Measurements from ENCODE around the gene WFDC6. TPM values are rescaled to one million over a fixed set of nuclear protein-coding genes. Genes with fewer than 3 reads are reported as not detected.

The WFDC6 gene
- total and polyA plus RNA-seq, 2 experiments from 2014 or later, result not detected

DNA sequence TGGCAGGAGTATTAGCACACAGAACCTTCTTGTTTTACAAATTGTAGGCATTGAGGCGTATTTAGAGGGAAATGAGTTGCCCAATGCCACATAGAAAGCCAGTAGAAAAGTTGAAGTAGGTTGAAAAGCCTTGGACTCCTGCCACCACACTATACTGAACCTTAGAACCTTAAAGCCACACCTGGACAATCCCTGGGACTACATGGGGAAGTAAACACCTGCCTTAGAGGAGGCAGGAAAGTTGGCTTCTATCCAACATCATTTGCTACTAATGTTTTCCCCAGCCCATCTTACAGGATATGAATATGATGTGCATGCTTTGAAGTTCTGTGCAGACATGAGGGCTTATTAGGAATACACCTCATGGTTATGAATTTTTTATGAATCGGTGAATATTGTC, 13.2 kb upstream of the WFDC6 start:
- DNase-seq (ENCODE audit: low read depth in 1 of 2, low spot score in 1 of 2), result no peak

DNA sequence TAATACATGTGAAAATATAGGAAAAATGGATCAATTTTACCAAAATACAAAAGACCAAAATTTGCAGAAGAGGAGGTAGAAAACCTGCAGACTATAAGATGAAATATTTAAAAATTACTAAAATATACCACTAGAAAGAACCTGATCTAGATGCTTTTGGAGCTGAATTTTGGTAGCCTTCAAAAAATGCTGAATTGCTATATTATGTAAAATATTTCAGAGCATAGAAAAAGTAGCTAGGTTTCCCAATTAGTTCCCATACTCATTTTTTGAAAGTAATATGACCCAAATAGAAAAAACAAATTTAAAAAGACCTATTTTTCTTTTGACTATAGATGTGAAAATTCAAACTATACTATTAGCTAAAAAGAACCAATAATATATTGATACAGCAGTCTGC, 11.5 kb upstream of the WFDC6 start:
- TF ChIP-seq, protein P1, sequence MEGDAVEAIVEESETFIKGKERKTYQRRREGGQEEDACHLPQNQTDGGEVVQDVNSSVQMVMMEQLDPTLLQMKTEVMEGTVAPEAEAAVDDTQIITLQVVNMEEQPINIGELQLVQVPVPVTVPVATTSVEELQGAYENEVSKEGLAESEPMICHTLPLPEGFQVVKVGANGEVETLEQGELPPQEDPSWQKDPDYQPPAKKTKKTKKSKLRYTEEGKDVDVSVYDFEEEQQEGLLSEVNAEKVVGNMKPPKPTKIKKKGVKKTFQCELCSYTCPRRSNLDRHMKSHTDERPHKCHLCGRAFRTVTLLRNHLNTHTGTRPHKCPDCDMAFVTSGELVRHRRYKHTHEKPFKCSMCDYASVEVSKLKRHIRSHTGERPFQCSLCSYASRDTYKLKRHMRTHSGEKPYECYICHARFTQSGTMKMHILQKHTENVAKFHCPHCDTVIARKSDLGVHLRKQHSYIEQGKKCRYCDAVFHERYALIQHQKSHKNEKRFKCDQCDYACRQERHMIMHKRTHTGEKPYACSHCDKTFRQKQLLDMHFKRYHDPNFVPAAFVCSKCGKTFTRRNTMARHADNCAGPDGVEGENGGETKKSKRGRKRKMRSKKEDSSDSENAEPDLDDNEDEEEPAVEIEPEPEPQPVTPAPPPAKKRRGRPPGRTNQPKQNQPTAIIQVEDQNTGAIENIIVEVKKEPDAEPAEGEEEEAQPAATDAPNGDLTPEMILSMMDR (IDR thresholded peaks at IDR 0.05; ENCODE audit: low read depth, low read length), result no peak
- Histone ChIP-seq H3K27ac (no peak overlapping the region), H3K27me3 (no peaks in the 10 kb centered on the region), H3K36me3 (no peaks in the 10 kb centered on the region), H3K4me3 (no peak overlapping the region), H3K9me3 (ENCODE audit: low read depth) (no peaks in the 10 kb centered on the region), H3K4me1 (ENCODE audit: low read depth) (no peaks in the 10 kb centered on the region)
- DNase-seq (ENCODE audit: low read depth in 1 of 2, low spot score in 1 of 2), result no peak

More for the DNA sequence above, 13.2 kb upstream of the WFDC6 start:
- H3K36me3 ChIP-seq, result no peaks in the 10 kb centered on the region
- no peaks in the 10 kb centered on the region for H3K4me1 ChIP-seq (ENCODE audit: low read depth)
- H3K4me3 ChIP-seq, result no peak overlapping the region
- TF ChIP-seq, protein P1 (IDR thresholded peaks at IDR 0.05; ENCODE audit: low read depth, low read length), result no peak
- H3K9me3 ChIP-seq (ENCODE audit: low read depth), result no peaks in the 10 kb centered on the region
- H3K27ac ChIP-seq, result no peak overlapping the region
- H3K27me3 ChIP-seq, result no peaks in the 10 kb centered on the region

DNA sequence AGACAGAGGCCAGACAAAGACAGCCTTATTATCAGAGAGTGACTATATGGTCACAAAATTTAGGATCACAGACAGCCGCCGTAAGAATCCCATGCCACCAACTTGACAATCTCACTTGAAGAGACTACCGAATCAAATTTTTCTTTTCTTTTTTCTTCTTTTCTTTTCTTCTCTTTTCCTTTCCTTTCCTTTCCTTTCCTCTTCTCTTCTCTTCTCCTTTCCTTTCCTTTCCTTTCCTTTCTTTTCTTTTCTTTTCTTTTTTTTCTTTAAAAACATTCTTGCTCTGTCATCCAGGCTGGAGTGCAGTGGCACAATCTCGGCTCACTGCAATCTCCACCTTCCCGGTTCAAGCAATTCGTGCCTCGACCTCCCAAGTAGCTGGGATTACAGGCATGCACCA, 9.1 kb upstream of the WFDC6 start:
- Histone ChIP-seq H3K27ac (no peak overlapping the region), H3K36me3 (no peaks in the 10 kb centered on the region), H3K4me3 (no peak overlapping the region), H3K9me3 (ENCODE audit: low read depth) (no peaks in the 10 kb centered on the region), H3K27me3 (no peaks in the 10 kb centered on the region), H3K4me1 (ENCODE audit: low read depth) (no peaks in the 10 kb centered on the region)
- DNase-seq (ENCODE audit: low read depth in 1 of 2, low spot score in 1 of 2), result no peak
- TF ChIP-seq, protein P1 (IDR thresholded peaks at IDR 0.05; ENCODE audit: low read depth, low read length), result no peak

DNA sequence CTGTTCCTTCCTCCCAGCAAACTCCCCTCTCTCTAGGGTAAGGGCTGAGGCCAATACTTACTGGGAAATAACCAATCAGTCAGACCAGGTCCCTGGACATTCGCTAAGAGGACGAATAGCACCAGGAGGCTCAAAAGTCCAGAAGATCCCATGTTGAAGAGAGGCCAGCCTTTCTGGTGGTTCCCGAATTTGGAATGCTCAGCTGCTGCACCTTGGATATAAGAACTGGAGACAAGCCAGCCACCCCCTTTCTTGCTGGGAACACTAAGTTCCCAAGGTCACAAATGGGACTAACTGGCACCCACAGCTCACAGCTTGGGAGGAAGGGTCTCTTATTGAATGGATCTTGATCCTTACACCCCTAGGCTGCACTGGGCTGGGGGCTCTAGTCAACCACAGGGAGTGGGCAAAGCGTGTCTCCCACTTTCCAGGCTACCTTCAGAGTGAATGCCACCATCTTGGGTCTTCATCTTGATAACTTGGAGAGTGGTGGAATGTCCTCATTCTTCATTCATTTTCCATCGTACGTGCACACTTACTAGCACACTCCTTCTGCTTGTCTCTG, 8.0 kb upstream of the WFDC6 start, which contains the start of gene EPPIN:
Gene EPPIN (minus strand): TSS at position 196 of the 565 bp plus-strand sequence. CDS start 44 bp downstream, at position 152.
- TF ChIP-seq, protein P1 (IDR thresholded peaks at IDR 0.05; ENCODE audit: low read depth, low read length), result no peak
- Histone ChIP-seq H3K9me3 (ENCODE audit: low read depth) (no peaks in the 10 kb centered on the region), H3K27ac (no peak within 1 kb of the TSS), H3K4me1 (ENCODE audit: low read depth) (no peaks in the 10 kb centered on the region), H3K27me3 (no peaks in the 10 kb centered on the region), H3K36me3 (no peaks in the 10 kb centered on the region), H3K4me3 (no peak within 1 kb of the TSS)
- DNase-seq (ENCODE audit: low read depth in 1 of 2, low spot score in 1 of 2), result no peak

DNA sequence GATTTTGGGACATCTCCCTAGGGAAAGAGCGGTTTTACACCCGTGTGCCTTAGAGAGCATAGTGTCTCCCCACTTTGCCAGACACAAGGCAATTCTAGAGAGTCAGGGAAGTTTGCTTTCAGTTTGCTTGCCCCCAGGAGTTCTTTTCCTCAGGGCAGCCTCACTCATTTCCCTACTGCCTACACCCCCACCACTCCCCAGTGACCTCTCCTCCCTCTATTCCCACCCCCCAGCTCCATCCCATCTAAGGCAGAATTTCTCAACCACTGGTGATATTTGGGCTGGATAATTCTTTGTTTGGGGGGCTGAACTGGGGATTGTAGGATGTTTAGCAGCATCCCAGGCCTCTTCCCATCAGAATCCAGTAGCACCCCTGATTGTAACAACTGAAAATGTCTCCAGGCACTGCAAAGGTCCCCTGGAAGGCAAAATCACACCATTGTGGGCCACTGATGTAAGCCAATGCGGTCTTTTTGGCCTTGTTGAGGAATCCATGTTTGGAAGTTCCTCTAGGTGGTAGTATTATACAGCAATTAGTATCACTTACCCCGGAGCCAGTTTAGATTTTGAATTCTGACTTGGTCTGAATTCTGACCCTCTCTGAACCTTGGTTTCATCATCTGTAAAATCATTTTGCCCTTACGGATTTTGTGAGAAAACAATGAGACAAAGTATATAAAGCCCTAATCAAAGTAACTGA, 6.6 kb upstream of the WFDC6 start:
- H3K4me1 ChIP-seq (ENCODE audit: low read depth), result no peaks in the 10 kb centered on the region
- TF ChIP-seq, protein P1 (IDR thresholded peaks at IDR 0.05; ENCODE audit: low read depth, low read length), result peak; percentile 40
- no peaks in the 10 kb centered on the region for H3K27me3 ChIP-seq
- H3K27ac ChIP-seq, result no peak overlapping the region
- H3K9me3 ChIP-seq (ENCODE audit: low read depth), result no peaks in the 10 kb centered on the region
- no peaks in the 10 kb centered on the region for H3K36me3 ChIP-seq
- DNase-seq (ENCODE audit: low read depth in 1 of 2, low spot score in 1 of 2), result peak; percentile 41 to 54
- H3K4me3 ChIP-seq, result no peak overlapping the region
